Adipose tissue (tissue), 3 donors: ENCODE results near the gene CFLAR. TPM values are rescaled to one million over a fixed set of nuclear protein-coding genes. Genes with fewer than 3 reads are reported as not detected.
"Not testable (repeated sequence)": the region's sequence is repeated elsewhere in the genome, so short reads cannot be mapped to it uniquely, and the experiment has no call there.

Experiments
- H3K27ac ChIP-seq: one replicate; pipeline ENCODE4 v1.5.1; 2013; ENCODE audit warnings: low read depth, low read length
- WGBS, 3 donors: extraction: QIAGEN DNeasy Blood & Tissue Kit; methylation state at CpG; one replicate each; pipeline ENCODE4 v1.1.7; 2013; 5-methylcytosine and 5-hydroxymethylcytosine counted together
- polyA plus RNA-seq, 3 donors: library from polyadenylated mRNA; stranded (reverse); fragments of 200-250 nt; gene quantifications; one replicate each; pipeline ENCODE4 v1.2.3, GENCODE V29; 2013
- donor health status: healthy with polysubstance abuse.
- donor health status: Bipolar disorder and iron deficiency.
- donor health status: healthy.

Gene CFLAR
- polyA plus RNA-seq, 3 donors, result 22.0 to 123 (median 75.4) TPM

- 59 to 75% (median 68%) methylated on average over 12 to 14 of the region's 14 CpGs for WGBS, 3 donors
- H3K27ac ChIP-seq, result not testable (repeated sequence)
Observed at GRCh38 chr2:201138986-201139781, 23.2 kb downstream of the CFLAR start.

- WGBS, 3 donors, result 77 to 85% (median 82%) methylated on average over 34 of the region's 34 CpGs
- no peak overlapping the region for H3K27ac ChIP-seq
Observed at GRCh38 chr2:201139836-201140604, 24.1 kb downstream of the CFLAR start.

- WGBS, 3 donors, result 50 to 90% (median 86%) methylated on average over 5 of the region's 5 CpGs
- no peak overlapping the region for H3K27ac ChIP-seq
Observed at GRCh38 chr2:201144101-201145051, 28.4 kb downstream of the CFLAR start.

- 26 to 94% (median 89%) methylated on average over 1 of the region's 1 CpG for WGBS, 3 donors
- H3K27ac ChIP-seq, result peak overlapping the region; percentile 72
Observed at GRCh38 chr2:201148434-201148990, 32.5 kb downstream of the CFLAR start.

GRCh38 chr2:201149064-201149820, 33.3 kb downstream of the CFLAR start:
- no peak overlapping the region for H3K27ac ChIP-seq

GRCh38 chr2:201149821-201150165, 33.8 kb downstream of the CFLAR start:
- not testable (repeated sequence) for H3K27ac ChIP-seq
- WGBS, 3 donors, result 93 to 99% (median 98%) methylated on average over 8 of the region's 8 CpGs

More at GRCh38 chr2:201149064-201149820, 33.3 kb downstream of the CFLAR start:
- 95 to 98% (median 96%) methylated on average over 2 of the region's 2 CpGs for WGBS, 3 donors

GRCh38 chr2:201150454-201151020, 34.6 kb downstream of the CFLAR start:
- WGBS, 3 donors, result 88 to 95% (median 92%) methylated on average over 3 of the region's 3 CpGs
- no peak overlapping the region for H3K27ac ChIP-seq

GRCh38 chr2:201151127-201151981, 35.4 kb downstream of the CFLAR start:
- 45 to 72% (median 46%) methylated on average over 8 of the region's 8 CpGs for WGBS, 3 donors
- no peak overlapping the region for H3K27ac ChIP-seq

- no peak overlapping the region for H3K27ac ChIP-seq
- WGBS, 3 donors, result 96 to 100% (median 100%) methylated on average over 1 of the region's 1 CpG
Observed at GRCh38 chr2:201152517-201152916, 36.6 kb downstream of the CFLAR start.

GRCh38 chr2:201152999-201153815, 37.2 kb downstream of the CFLAR start:
- 81 to 87% (median 85%) methylated on average over 6 of the region's 6 CpGs for WGBS, 3 donors
- no peak overlapping the region for H3K27ac ChIP-seq

GRCh38 chr2:201154615-201155399, 38.8 kb downstream of the CFLAR start:
- H3K27ac ChIP-seq, result no peak overlapping the region

GRCh38 chr2:201156036-201156435, 40.1 kb downstream of the CFLAR start:
- H3K27ac ChIP-seq, result no peak overlapping the region
- WGBS, 3 donors, result 76 to 88% (median 79%) methylated on average over 6 of the region's 6 CpGs

More at GRCh38 chr2:201154615-201155399, 38.8 kb downstream of the CFLAR start:
- WGBS, 3 donors, result 87 to 89% (median 88%) methylated on average over 9 of the region's 9 CpGs

GRCh38 chr2:201156640-201157039, 40.7 kb downstream of the CFLAR start:
- no peak overlapping the region for H3K27ac ChIP-seq
- WGBS, 3 donors, result 0 to 72% (median 35%) methylated on average over 1 of the region's 1 CpG

GRCh38 chr2:201157694-201158093, 41.7 kb downstream of the CFLAR start:
- 41 to 53% (median 42%) methylated on average over 4 of the region's 4 CpGs for WGBS, 3 donors

More at GRCh38 chr2:201157694-201158093, 41.7 kb downstream of the CFLAR start:
- no peak overlapping the region for H3K27ac ChIP-seq
